Colonic mucosa (tissue), 4 donors: ENCODE data around the gene TEC. TPM values are rescaled to one million over a fixed set of nuclear protein-coding genes. Genes with fewer than 3 reads are reported as not detected.

Source experiments
- DNase-seq: peaks from one replicate; pipeline ENCODE4 v3.0.0-alpha.2; 2020
- H3K27ac ChIP-seq: fragments of 200-600 bp; one replicate; pipeline ENCODE4 v1.8.0; 2021
- H3K27me3 ChIP-seq: fragments of 200-600 bp; one replicate; pipeline ENCODE4 v1.8.0; 2021
- H3K36me3 ChIP-seq: fragments of 200-600 bp; one replicate; pipeline ENCODE4 v1.8.0; 2021
- H3K4me1 ChIP-seq: fragments of 200-600 bp; one replicate; pipeline ENCODE4 v1.8.0; 2021; ENCODE audit warnings: mild to moderate bottlenecking
- H3K4me3 ChIP-seq: fragments of 200-600 bp; one replicate; pipeline ENCODE4 v1.8.0; 2021
- H3K9ac ChIP-seq, 2 donors: one replicate each; pipeline ENCODE4 v1.7.0; 2013; ENCODE audit warnings: control low read depth in 2 of 2, low read depth in 2 of 2, low read length in 2 of 2
- H3K9me3 ChIP-seq: fragments of 200-600 bp; one replicate; pipeline ENCODE4 v1.8.0; 2021
- intact Hi-C: fragments of 100-400 bp; cut with DNase I; formaldehyde crosslinking; loops from one replicate; pipeline ENCODE4 v1.14.1; 2022
- total RNA-seq, 2 donors: library from RNA; stranded (reverse); fragmentation: NEBNext Ultra II Directional in 1 of 2; extraction: Animal tissue kit (Norgen Biotek cat#: 25700) in 1 of 2; gene quantifications; one replicate each; pipeline ENCODE4 v1.2.1, GENCODE V29; 2021
- TF ChIP-seq, protein P1 (sequence below): fragments of 200-600 bp; IDR thresholded peaks from one replicate; pipeline ENCODE4 v1.8.0; 2022; ENCODE audit warnings: antibody characterized with exemption, mild to moderate bottlenecking
- donor health status: healthy.
- donor health status: DM: no; HTN: no; CAD: no.
- donor health status: DM: no; HTN: no; CAD: no.

The TEC gene
- total RNA-seq, 2 donors from 2014 or later = 2.1 to 2.9 TPM

- no peaks in the 10 kb centered on the region for H3K4me1 ChIP-seq
- intact Hi-C loops = no loop called here
- H3K27me3 ChIP-seq = no peaks in the 10 kb centered on the region
- H3K9ac ChIP-seq = no peak overlapping the region
- no peaks in the 10 kb centered on the region for H3K36me3 ChIP-seq
- TF ChIP-seq, protein P1, sequence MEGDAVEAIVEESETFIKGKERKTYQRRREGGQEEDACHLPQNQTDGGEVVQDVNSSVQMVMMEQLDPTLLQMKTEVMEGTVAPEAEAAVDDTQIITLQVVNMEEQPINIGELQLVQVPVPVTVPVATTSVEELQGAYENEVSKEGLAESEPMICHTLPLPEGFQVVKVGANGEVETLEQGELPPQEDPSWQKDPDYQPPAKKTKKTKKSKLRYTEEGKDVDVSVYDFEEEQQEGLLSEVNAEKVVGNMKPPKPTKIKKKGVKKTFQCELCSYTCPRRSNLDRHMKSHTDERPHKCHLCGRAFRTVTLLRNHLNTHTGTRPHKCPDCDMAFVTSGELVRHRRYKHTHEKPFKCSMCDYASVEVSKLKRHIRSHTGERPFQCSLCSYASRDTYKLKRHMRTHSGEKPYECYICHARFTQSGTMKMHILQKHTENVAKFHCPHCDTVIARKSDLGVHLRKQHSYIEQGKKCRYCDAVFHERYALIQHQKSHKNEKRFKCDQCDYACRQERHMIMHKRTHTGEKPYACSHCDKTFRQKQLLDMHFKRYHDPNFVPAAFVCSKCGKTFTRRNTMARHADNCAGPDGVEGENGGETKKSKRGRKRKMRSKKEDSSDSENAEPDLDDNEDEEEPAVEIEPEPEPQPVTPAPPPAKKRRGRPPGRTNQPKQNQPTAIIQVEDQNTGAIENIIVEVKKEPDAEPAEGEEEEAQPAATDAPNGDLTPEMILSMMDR = no peak
- no peak overlapping the region for H3K4me3 ChIP-seq
- H3K27ac ChIP-seq = no peak overlapping the region
- DNase-seq = no peak
- H3K9me3 ChIP-seq = no peaks in the 10 kb centered on the region
These were observed 117.4 kb downstream of the TEC start for GRCh38 chr4:48152259-48152658.

DNA sequence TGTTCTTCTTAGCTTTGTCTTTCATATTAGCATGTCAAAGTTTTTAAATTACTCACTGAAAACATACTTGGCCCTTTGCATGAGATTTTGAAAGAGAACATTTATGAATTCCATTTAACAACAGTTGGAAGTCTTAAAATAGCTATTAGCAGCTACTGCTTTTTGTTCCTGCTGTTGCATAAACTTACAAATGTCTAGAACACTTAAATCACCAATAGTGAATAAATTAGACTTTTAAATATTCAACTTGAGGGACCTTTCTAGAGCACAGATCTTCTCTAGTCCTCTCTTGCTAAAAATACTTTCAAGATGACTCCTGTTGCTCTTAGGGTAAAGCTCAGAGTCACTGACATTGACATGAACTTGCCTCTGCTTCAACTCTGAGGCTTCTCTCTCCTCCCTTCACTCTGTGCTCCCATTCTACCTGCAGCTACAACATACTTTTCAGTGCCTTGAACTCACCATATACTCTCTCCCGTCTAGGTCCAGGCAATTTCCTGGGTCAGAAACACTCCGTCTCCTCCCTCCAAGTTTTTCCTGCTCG is 119.7 kb downstream of the TEC start:
- no peaks in the 10 kb centered on the region for H3K27me3 ChIP-seq
- no peak overlapping the region for H3K4me3 ChIP-seq
- no peak overlapping the region for H3K9ac ChIP-seq
- DNase-seq = no peak
- TF ChIP-seq, protein P1 = no peak
- intact Hi-C loops = loop anchor here (10.0 kb wide), 1 partner anchor 125 kb away; no protein-coding TSS in a partner anchor
- H3K9me3 ChIP-seq = no peaks in the 10 kb centered on the region
- H3K36me3 ChIP-seq = no peaks in the 10 kb centered on the region
- H3K4me1 ChIP-seq = no peaks in the 10 kb centered on the region
- H3K27ac ChIP-seq = no peak overlapping the region

GRCh38 chr4:48147621-48148020 is 122.0 kb downstream of the TEC start:
- no peaks in the 10 kb centered on the region for H3K4me1 ChIP-seq
- DNase-seq = no peak
- no peaks in the 10 kb centered on the region for H3K27me3 ChIP-seq
- H3K27ac ChIP-seq = no peak overlapping the region
- H3K9me3 ChIP-seq = no peaks in the 10 kb centered on the region
- TF ChIP-seq, protein P1 = no peak
- H3K9ac ChIP-seq = no peak overlapping the region
- intact Hi-C loops = loop anchor here (10.0 kb wide), 1 partner anchor 127 kb away; no protein-coding TSS in a partner anchor
- no peak overlapping the region for H3K4me3 ChIP-seq
- H3K36me3 ChIP-seq = no peaks in the 10 kb centered on the region

DNA sequence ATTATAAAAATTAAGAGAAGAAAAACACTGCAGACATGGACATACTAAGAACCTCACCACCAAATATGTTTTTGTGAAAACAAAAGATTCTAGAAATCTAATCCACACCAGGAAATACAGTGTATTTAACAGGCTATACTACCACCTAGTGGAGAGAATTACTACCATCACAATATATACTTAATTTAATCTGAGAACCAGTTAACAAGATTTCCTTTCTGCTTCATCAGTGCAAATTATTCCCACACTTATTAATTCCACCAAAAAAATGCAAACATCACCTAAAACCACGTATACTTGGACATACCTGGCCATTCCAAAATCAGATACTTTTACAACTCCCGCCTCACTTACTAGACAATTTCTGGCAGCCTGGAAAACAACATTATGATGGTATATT is 128.6 kb downstream of the TEC start:
- no peaks in the 10 kb centered on the region for H3K4me1 ChIP-seq
- intact Hi-C loops = loop anchor here (10.0 kb wide), 1 partner anchor 134 kb away; no protein-coding TSS in a partner anchor
- H3K9ac ChIP-seq = no peak overlapping the region
- DNase-seq = no peak
- H3K9me3 ChIP-seq = no peaks in the 10 kb centered on the region
- H3K4me3 ChIP-seq = no peak overlapping the region
- H3K36me3 ChIP-seq = no peaks in the 10 kb centered on the region
- H3K27me3 ChIP-seq = no peaks in the 10 kb centered on the region
- TF ChIP-seq, protein P1 = peak; percentile 55
- no peak overlapping the region for H3K27ac ChIP-seq

- Histone ChIP-seq H3K9ac (no peak overlapping the region), H3K36me3 (no peaks in the 10 kb centered on the region), H3K27me3 (no peaks in the 10 kb centered on the region), H3K9me3 (no peaks in the 10 kb centered on the region), H3K27ac (no peak overlapping the region), H3K4me1 (no peaks in the 10 kb centered on the region), H3K4me3 (no peak overlapping the region)
- DNase-seq = no peak
- TF ChIP-seq, protein P1 = no peak
- intact Hi-C loops = loop anchor here (10.0 kb wide), 1 partner anchor 135 kb away; no protein-coding TSS in a partner anchor
These were observed 129.9 kb downstream of the TEC start for GRCh38 chr4:48139691-48140090.
